ENCODE measurements around the gene PTN. TPM values are rescaled to one million over a fixed set of nuclear protein-coding genes. Genes with fewer than 3 reads are reported as not detected.

PTN gene
- total and polyA plus RNA-seq, 2 experiments from 2014 or later = 8.3 to 8.5 TPM

DNA sequence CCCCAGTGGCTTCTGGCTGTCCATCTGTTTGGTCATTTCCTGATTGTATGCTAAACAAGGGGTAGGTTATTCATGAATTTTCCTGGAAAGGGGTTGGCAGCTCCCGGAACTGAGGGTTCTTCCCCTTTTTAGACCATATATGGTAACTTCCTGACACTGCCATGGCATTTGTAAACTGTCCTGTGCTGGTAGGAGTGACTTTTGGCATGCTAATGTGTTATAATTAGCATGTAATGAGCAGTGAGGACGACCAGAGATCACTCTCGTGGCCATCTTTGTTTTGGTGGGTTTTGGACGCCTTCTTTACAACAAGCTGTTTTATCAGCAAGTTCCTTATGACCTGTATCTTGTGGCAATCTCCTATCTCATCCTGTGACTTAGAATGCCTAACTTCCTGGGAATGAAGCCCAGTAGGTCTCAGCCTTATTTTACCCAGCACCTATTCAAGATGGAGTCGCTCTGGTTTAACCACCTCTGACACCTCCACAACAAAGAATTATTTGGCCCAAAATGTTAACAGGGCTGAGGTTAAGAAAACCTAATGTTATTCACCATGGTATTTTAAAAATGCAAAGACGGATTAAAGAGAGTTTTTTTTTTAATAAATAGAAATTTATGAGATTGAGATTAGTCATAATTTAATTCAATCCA is 2.4 kb upstream of the PTN start:
- no peaks in the 10 kb centered on the region for H3K36me3 ChIP-seq (ENCODE audit: low read depth)
- H4K20me1 ChIP-seq (ENCODE audit: insufficient read depth) = no peaks in the 10 kb centered on the region
- H3K9me3 ChIP-seq (ENCODE audit: low read depth) = no peaks in the 10 kb centered on the region
- WGBS, 2 experiments (ENCODE audit: low coverage in 1 of 2, low lambda C conversion rate in 2 of 2, missing lambda C conversion rate in 2 of 2) = 67 to 70% methylated on average over 6 of the region's 6 CpGs
- no peak for DNase-seq
- no peaks in the 10 kb centered on the region for H3K4me1 ChIP-seq (ENCODE audit: insufficient read depth)
- H2AFZ ChIP-seq = no peak overlapping the region
- H3K4me2 ChIP-seq (ENCODE audit: unreplicated experiment) = no peak overlapping the region
- in situ Hi-C loops (cut with MboI) = no loop called here
- H3K27me3 ChIP-seq (replicated peaks; ENCODE audit: insufficient read depth) = no peaks in the 10 kb centered on the region
- no peak overlapping the region for H3K4me3 ChIP-seq
- H3F3A ChIP-seq (ENCODE audit: insufficient read depth) = no peaks in the 10 kb centered on the region
- no peaks in the 10 kb centered on the region for H3K79me2 ChIP-seq (ENCODE audit: insufficient read depth)
- no peaks in the 10 kb centered on the region for H3K9me2 ChIP-seq (ENCODE audit: insufficient read depth)
- H3K27ac ChIP-seq = no peak overlapping the region
- TF ChIP-seq EZH2phosphoT487 (IDR thresholded peaks at IDR 0.05; ENCODE audit: insufficient read depth, low read depth) (no peak), EZH2 (IDR thresholded peaks at IDR 0.05; ENCODE audit: insufficient read depth, poor library complexity, severe bottlenecking) (no peak)
- no peak overlapping the region for H3K9ac ChIP-seq

DNA sequence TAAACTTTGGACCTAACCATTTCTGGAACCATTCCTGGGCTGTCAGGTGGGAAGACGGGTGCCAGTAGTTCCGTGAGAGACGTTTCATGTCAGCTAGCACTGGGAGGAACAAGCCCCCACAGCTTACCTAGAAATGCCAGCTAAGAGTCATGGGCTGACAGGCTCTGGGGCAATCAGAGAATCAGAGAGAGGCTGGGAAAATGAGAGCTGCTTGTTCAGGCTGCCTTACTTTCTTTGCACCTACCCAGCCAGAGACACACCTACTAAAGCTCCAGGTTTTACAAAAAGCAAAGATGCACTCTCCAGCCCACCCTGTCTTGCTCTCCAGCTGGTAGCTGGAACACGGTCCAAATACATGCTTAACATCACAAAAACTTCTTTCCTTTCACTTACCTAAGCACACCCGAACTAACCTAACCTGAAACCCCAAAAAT is 688 bp downstream of the PTN start:
- Histone ChIP-seq H3K27me3 (replicated peaks; ENCODE audit: insufficient read depth) (no peaks in the 10 kb centered on the region), H3K79me2 (ENCODE audit: insufficient read depth) (no peaks in the 10 kb centered on the region), H4K20me1 (ENCODE audit: insufficient read depth) (no peaks in the 10 kb centered on the region), H3K9ac (peak overlapping the region; percentile 32; the same call in 1 of the 2 replicates), H3K9me2 (ENCODE audit: insufficient read depth) (no peaks in the 10 kb centered on the region), H3K36me3 (ENCODE audit: low read depth) (no peaks in the 10 kb centered on the region), H3K4me2 (ENCODE audit: unreplicated experiment) (peak overlapping the region; percentile 91), H3F3A (ENCODE audit: insufficient read depth) (no peaks in the 10 kb centered on the region), H3K4me3 (peak overlapping the region; percentile 76), H3K27ac (no peak overlapping the region), H3K4me1 (ENCODE audit: insufficient read depth) (no peaks in the 10 kb centered on the region), H3K9me3 (ENCODE audit: low read depth) (no peaks in the 10 kb centered on the region), H2AFZ (peak overlapping the region; percentile 83)
- TF ChIP-seq EZH2phosphoT487 (IDR thresholded peaks at IDR 0.05; ENCODE audit: insufficient read depth, low read depth) (no peak), EZH2 (IDR thresholded peaks at IDR 0.05; ENCODE audit: insufficient read depth, poor library complexity, severe bottlenecking) (no peak)
- in situ Hi-C loops (cut with MboI) = no loop called here
- 36 to 52% methylated on average over 5 of the region's 5 CpGs for WGBS, 2 experiments (ENCODE audit: low coverage in 1 of 2, low lambda C conversion rate in 2 of 2, missing lambda C conversion rate in 2 of 2)
- peak; percentile 12 for DNase-seq

DNA sequence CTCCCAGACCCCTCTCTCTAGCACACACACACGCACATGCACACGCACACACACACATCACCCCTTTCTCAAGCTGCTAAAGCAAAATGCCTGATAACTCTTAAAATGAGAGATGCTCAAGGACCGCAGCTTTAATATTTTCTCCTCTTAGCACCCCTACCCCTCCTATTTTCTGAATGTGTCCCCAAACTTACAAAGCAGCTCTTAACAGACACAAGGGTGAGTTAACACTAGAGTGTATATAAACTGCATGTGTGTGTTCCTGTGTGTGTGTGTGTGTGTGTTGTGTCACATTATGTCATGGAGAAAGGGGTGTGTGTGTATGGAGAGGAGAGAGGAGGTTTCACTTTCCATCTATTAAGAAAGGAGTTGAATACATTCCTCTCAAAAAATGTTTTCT is 1.3 kb downstream of the PTN start:
- Histone ChIP-seq H3K79me2 (ENCODE audit: insufficient read depth) (no peaks in the 10 kb centered on the region), H3F3A (ENCODE audit: insufficient read depth) (no peaks in the 10 kb centered on the region), H4K20me1 (ENCODE audit: insufficient read depth) (no peaks in the 10 kb centered on the region), H3K9ac (no peak overlapping the region), H3K4me2 (ENCODE audit: unreplicated experiment) (peak overlapping the region; percentile 91), H3K27ac (no peak overlapping the region), H3K9me3 (ENCODE audit: low read depth) (no peaks in the 10 kb centered on the region), H3K4me3 (peak overlapping the region; percentile 76), H2AFZ (peak overlapping the region; percentile 83; the same call in 1 of the 2 replicates), H3K9me2 (ENCODE audit: insufficient read depth) (no peaks in the 10 kb centered on the region), H3K36me3 (ENCODE audit: low read depth) (no peaks in the 10 kb centered on the region), H3K4me1 (ENCODE audit: insufficient read depth) (no peaks in the 10 kb centered on the region), H3K27me3 (replicated peaks; ENCODE audit: insufficient read depth) (no peaks in the 10 kb centered on the region)
- WGBS, 2 experiments (ENCODE audit: low coverage in 1 of 2, low lambda C conversion rate in 2 of 2, missing lambda C conversion rate in 2 of 2) = 44 to 46% methylated on average over 3 of the region's 3 CpGs
- TF ChIP-seq EZH2phosphoT487 (IDR thresholded peaks at IDR 0.05; ENCODE audit: insufficient read depth, low read depth) (no peak), EZH2 (IDR thresholded peaks at IDR 0.05; ENCODE audit: insufficient read depth, poor library complexity, severe bottlenecking) (no peak)
- in situ Hi-C loops (cut with MboI) = no loop called here
- DNase-seq = peak; percentile 13

DNA sequence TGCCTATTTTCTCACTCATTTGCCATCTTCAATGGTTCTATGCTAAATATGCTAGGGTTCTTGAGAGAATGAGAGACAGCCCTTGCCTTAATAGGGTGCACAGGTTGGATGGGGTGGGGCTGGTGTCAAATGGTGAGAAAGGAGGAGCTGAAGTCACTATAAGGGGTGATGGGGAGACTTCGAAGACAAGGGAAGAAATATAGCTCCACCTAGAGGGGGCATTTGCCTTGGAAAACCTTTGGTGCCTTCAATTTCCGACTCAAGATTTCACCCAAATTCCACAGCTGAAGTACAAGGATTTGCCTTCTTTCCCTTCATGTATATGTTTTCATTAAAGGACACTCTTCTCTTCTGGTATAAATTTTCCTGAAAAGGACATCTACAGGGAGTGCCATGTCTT is 5.6 kb downstream of the PTN start:
- TF ChIP-seq EZH2 (IDR thresholded peaks at IDR 0.05; ENCODE audit: insufficient read depth, poor library complexity, severe bottlenecking) = no peak
- Histone ChIP-seq H3K27ac (no peak overlapping the region), H3K27me3 (replicated peaks; ENCODE audit: insufficient read depth) (no peaks in the 10 kb centered on the region), H3F3A (ENCODE audit: insufficient read depth) (no peaks in the 10 kb centered on the region), H4K20me1 (ENCODE audit: insufficient read depth) (no peaks in the 10 kb centered on the region), H3K36me3 (ENCODE audit: low read depth) (no peaks in the 10 kb centered on the region), H3K9me2 (ENCODE audit: insufficient read depth) (no peaks in the 10 kb centered on the region), H3K79me2 (ENCODE audit: insufficient read depth) (no peaks in the 10 kb centered on the region), H3K9me3 (ENCODE audit: low read depth) (no peaks in the 10 kb centered on the region), H3K9ac (no peak overlapping the region), H3K4me1 (ENCODE audit: insufficient read depth) (no peaks in the 10 kb centered on the region), H2AFZ (no peak overlapping the region), H3K4me3 (no peak overlapping the region), H3K4me2 (ENCODE audit: unreplicated experiment) (no peak overlapping the region)
- in situ Hi-C loops (cut with MboI) = no loop called here
- no peak for DNase-seq
- whole genome bisulfite sequencing, 2 experiments (ENCODE audit: low coverage in 1 of 2, low lambda C conversion rate in 2 of 2, missing lambda C conversion rate in 2 of 2) = 48 to 50% methylated on average over 2 of the region's 2 CpGs
